ENCODE results near the gene TIMP2. TPM values are rescaled to one million over a fixed set of nuclear protein-coding genes. Genes with fewer than 3 reads are reported as not detected.

TIMP2 gene
- total RNA-seq, 1 experiment from 2014 or later, result 62.4 TPM

- Histone ChIP-seq H3K36me3 (ENCODE audit: control insufficient read depth, insufficient read depth, low read length) (peaks cover 20% of the 10 kb centered on the region; the same call in 1 of the 2 replicates), H3K4me1 (ENCODE audit: control insufficient read depth, insufficient read depth, low read length) (no peaks in the 10 kb centered on the region), H3K27ac (ENCODE audit: low read length) (no peak overlapping the region), H3K9me3 (ENCODE audit: control insufficient read depth, insufficient read depth, low read depth, low read length) (no peaks in the 10 kb centered on the region), H3K4me3 (ENCODE audit: low read depth in 2 of 2, low read length in 2 of 2) (no peak overlapping the region), H3K27me3 (ENCODE audit: control insufficient read depth, insufficient read depth, low read length) (no peaks in the 10 kb centered on the region)
- intact Hi-C loops (cut with micrococcal nuclease; ENCODE audit: unreplicated experiment), result no loop called here
- in situ Hi-C loops (cut with HindIII; ENCODE audit: low pct_unique_long_range_greater_than_20kb, low sequenced_read_pairs), result no loop called here
- CTCF ChIA-PET, result no interaction called here
- no TSS peak for BruUV-seq (replicated peaks)
- POLR2A ChIA-PET, result no interaction called here
- DNase-seq (ENCODE audit: low read depth, low spot score) (no peak), ATAC-seq (no peak)
- no peak for TF ChIP-seq TCF7L2 (IDR thresholded peaks at IDR 0.05; ENCODE audit: low read depth, low read length)
- TF ChIP-seq SIN3A (IDR thresholded peaks at IDR 0.05; ENCODE audit: borderline replicate concordance, insufficient read depth, low read depth, low read length), result no peak
- TF ChIP-seq POLR2AphosphoS5 (IDR thresholded peaks at IDR 0.05; ENCODE audit: low read depth, low read length), result no peak
- TF ChIP-seq CTCF (IDR thresholded peaks at IDR 0.05), result no peak
- no peak for TF ChIP-seq REST (IDR thresholded peaks at IDR 0.05; ENCODE audit: insufficient read depth in 1 of 2, low read depth in 2 of 2, low read length in 1 of 2)
Observed at GRCh38 chr17:78806451-78806850, 118.7 kb downstream of the TIMP2 start.

GRCh38 chr17:78805301-78805700, 119.9 kb downstream of the TIMP2 start:
- Histone ChIP-seq H3K9me3 (ENCODE audit: control insufficient read depth, insufficient read depth, low read depth, low read length) (no peaks in the 10 kb centered on the region), H3K36me3 (ENCODE audit: control insufficient read depth, insufficient read depth, low read length) (peaks cover 16% of the 10 kb centered on the region; the same call in 1 of the 2 replicates), H3K27ac (ENCODE audit: low read length) (no peak overlapping the region), H3K27me3 (ENCODE audit: control insufficient read depth, insufficient read depth, low read length) (no peaks in the 10 kb centered on the region), H3K4me3 (ENCODE audit: low read depth in 2 of 2, low read length in 2 of 2) (no peak overlapping the region), H3K4me1 (ENCODE audit: control insufficient read depth, insufficient read depth, low read length) (no peaks in the 10 kb centered on the region)
- DNase-seq (ENCODE audit: low read depth, low spot score), result no peak
- ATAC-seq, result no peak
- in situ Hi-C loops (cut with HindIII; ENCODE audit: low pct_unique_long_range_greater_than_20kb, low sequenced_read_pairs), result no loop called here
- intact Hi-C loops (cut with micrococcal nuclease; ENCODE audit: unreplicated experiment), result no loop called here
- POLR2A ChIA-PET, result no interaction called here
- BruUV-seq (replicated peaks), result no TSS peak
- TF ChIP-seq CTCF (IDR thresholded peaks at IDR 0.05), result no peak
- TF ChIP-seq POLR2AphosphoS5 (IDR thresholded peaks at IDR 0.05; ENCODE audit: low read depth, low read length), result no peak
- no peak for TF ChIP-seq SIN3A (IDR thresholded peaks at IDR 0.05; ENCODE audit: borderline replicate concordance, insufficient read depth, low read depth, low read length)
- no peak for TF ChIP-seq TCF7L2 (IDR thresholded peaks at IDR 0.05; ENCODE audit: low read depth, low read length)
- no peak for TF ChIP-seq REST (IDR thresholded peaks at IDR 0.05; ENCODE audit: insufficient read depth in 1 of 2, low read depth in 2 of 2, low read length in 1 of 2)
- CTCF ChIA-PET, result interaction anchor here (0.6 kb wide), 1 partner anchor 188 kb away, joined by 4 read pairs; no protein-coding TSS in a partner anchor
